HG03439 (cell line): ENCODE data around the gene NES.
"Not testable (repeated sequence)": the region's sequence is repeated elsewhere in the genome, so short reads cannot be mapped to it uniquely, and the experiment has no call there.

Experiments used
- ATAC-seq: cut with Tn5 transposase; IDR thresholded peaks from one replicate; pipeline ENCODE4 v1.9.1; 2021; ENCODE audit warnings: mild to moderate bottlenecking, moderate library complexity; ENCODE audit not compliant: unreplicated experiment

The NES gene

GRCh38 chr1:156648496-156648895 lies 28.7 kb downstream of the NES start:
- no peak for ATAC-seq

- no peak for ATAC-seq
These were observed 29.9 kb downstream of the NES start for GRCh38 chr1:156647351-156647750.

GRCh38 chr1:156646738-156647211 lies 30.4 kb downstream of the NES start:
- no peak for ATAC-seq

- no peak for ATAC-seq
These were observed 31.5 kb downstream of the NES start for GRCh38 chr1:156645666-156646065.

GRCh38 chr1:156645056-156645455 lies 32.2 kb downstream of the NES start:
- ATAC-seq, result no peak

- ATAC-seq, result no peak
These were observed 32.6 kb downstream of the NES start for GRCh38 chr1:156644640-156645039.

GRCh38 chr1:156644146-156644545 lies 33.1 kb downstream of the NES start:
- ATAC-seq, result no peak

- no peak for ATAC-seq
These were observed 33.5 kb downstream of the NES start for GRCh38 chr1:156643778-156644092.

GRCh38 chr1:156643049-156643777 lies 34.0 kb downstream of the NES start:
- ATAC-seq, result no peak

- ATAC-seq, result no peak
These were observed 34.8 kb downstream of the NES start for GRCh38 chr1:156642265-156643048.

- no peak for ATAC-seq
These were observed 35.4 kb downstream of the NES start, which contains the start of gene BCAN for GRCh38 chr1:156641761-156642264. BCAN (plus strand) TSS chr1:156642117; CDS start chr1:156646055, 3,938 bp downstream.

- ATAC-seq, result no peak
These were observed 36.1 kb downstream of the NES start for GRCh38 chr1:156640842-156641706.

- ATAC-seq, result no peak
These were observed 37.6 kb downstream of the NES start for GRCh38 chr1:156639601-156640101.

GRCh38 chr1:156638189-156638985 lies 38.8 kb downstream of the NES start:
- no peak for ATAC-seq

- ATAC-seq, result no peak
These were observed 44.9 kb downstream of the NES start for GRCh38 chr1:156632355-156632754.

GRCh38 chr1:156631152-156631551 lies 46.1 kb downstream of the NES start:
- not testable (repeated sequence) for ATAC-seq

- ATAC-seq, result no peak
These were observed 47.3 kb downstream of the NES start for GRCh38 chr1:156629823-156630449.

GRCh38 chr1:156627313-156627880 lies 49.8 kb downstream of the NES start:
- ATAC-seq, result no peak

- no peak for ATAC-seq
These were observed 51.1 kb downstream of the NES start for GRCh38 chr1:156626079-156626438.
